Sciatic nerve (tissue), 2 donors: ENCODE measurements around the gene FN1. TPM values are rescaled to one million over a fixed set of nuclear protein-coding genes. Genes with fewer than 3 reads are reported as not detected.
"Not testable (repeated sequence)": the region's sequence is repeated elsewhere in the genome, so short reads cannot be mapped to it uniquely, and the experiment has no call there.

Source experiments
- ATAC-seq: fragments of 200-7000 bp; cut with Tn5 transposase; one replicate; pipeline ENCODE4 v1.9.1; 2020; ENCODE audit warnings: mild to moderate bottlenecking, moderate library complexity
- DNase-seq: peaks from one replicate; pipeline ENCODE4 v3.0.0-alpha.2; 2020; ENCODE audit warnings: low spot score
- intact Hi-C: fragments of 100-400 bp; cut with DNase I; formaldehyde crosslinking; loops from one replicate; pipeline ENCODE4 v1.14.2; 2022
- total RNA-seq: library from RNA; stranded (reverse); fragmentation: NEBNext Ultra II Directional; extraction: Animal tissue kit (Norgen Biotek cat#: 25700); gene quantifications from one replicate; pipeline ENCODE4 v1.2.1, GENCODE V29; 2021
- donor health status: DM: no; HTN: no; CAD: no.
- donor health status: DM: no; HTN: no; CAD: no.

The FN1 gene
- total RNA-seq, 1 donor from 2014 or later = 986 TPM

DNA sequence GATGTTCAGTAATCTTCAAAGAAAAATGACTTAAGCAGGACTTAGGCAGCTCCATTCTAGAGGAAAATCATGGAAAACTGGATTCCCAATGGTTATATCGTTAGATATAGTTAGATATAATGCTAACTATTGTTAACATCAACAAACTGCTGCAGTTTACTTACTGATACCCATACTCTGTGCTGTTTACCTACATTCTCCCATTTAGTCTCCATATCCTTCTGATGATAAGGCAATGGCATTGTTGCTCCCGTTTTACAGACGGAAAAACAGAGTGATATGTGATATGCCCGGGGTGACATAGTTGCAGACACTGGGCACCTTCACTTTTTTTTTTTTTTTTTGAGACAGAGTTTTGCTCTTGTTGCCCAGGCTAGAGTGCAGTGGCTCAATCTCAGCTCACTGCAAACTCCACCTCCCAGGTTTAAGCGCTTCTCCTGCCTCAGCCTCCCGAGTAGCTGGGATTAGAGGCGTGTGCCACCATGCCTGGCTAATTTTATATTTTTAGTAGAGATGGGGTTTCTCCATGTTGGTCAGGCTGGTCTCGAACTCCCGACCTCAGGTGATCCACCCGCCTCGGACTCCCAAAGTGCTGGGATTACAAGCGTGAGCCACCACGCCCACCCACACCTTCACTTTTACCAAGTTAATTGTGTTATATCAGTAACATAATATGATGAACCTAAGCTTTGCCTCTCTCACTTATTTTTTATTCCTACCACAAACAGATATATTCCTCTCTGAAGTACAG is 25.5 kb downstream of the FN1 start:
- intact Hi-C loops, DNase-seq, ATAC-seq: not testable (repeated sequence)

DNA sequence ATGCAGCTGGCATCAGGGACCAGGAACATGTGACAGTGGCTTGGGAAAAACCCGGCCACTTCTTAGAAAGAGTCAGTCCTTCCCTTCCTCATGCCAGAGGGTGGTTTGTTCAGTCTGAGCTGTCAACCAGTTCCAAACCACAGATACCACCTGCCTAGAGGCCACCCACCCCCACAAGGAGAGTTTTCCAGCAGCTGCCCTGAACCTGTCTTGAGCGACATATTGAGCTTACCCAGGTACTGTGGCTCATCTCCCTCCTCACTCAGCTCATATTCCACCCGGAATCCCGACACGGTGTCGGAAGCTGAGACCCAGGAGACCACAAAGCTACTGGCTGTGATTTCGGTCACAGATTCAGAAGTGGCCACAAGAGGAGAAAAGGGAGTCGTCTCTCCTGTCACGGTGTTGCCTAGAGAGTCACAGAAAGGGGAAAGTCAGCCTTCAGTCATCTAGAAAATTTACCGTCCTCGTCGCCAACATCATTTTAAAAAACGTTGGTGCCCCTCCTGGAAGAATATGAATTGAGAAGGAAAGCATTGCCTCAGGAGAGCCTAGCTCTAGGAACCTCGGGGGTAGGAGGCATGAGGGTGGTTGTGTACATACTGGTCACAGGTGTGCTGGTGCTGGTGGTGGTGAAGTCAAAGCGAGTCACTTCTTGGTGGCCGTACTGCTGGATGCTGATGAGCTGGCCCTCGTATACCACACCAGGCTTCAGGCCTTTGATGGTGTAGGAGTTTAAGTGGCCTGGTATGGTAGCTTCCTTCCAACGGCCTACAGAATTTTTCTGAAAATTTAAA is 26.3 kb downstream of the FN1 start:
- ATAC-seq (no peak), DNase-seq (no peak)
- intact Hi-C loops = no loop called here

DNA sequence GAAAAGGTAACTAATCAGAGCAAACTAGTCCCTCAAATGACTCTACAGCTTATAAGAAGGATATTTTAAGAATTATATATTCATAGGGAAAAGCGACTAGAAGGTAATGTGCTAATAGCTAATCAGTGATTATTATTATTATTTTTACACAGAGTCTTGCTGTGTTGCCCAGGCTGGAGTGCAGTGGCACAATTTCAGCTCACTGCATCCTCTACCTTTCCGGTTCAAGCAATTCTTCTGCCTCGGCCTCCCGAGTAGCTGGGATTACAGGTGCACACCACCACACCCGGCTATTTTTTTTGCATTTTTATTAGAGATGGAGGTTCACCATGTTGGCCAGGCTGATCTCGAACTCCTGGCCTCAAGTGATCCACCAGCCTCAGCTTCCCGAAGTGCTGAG is 27.4 kb downstream of the FN1 start:
- DNase-seq, intact Hi-C loops, ATAC-seq: not testable (repeated sequence)

DNA sequence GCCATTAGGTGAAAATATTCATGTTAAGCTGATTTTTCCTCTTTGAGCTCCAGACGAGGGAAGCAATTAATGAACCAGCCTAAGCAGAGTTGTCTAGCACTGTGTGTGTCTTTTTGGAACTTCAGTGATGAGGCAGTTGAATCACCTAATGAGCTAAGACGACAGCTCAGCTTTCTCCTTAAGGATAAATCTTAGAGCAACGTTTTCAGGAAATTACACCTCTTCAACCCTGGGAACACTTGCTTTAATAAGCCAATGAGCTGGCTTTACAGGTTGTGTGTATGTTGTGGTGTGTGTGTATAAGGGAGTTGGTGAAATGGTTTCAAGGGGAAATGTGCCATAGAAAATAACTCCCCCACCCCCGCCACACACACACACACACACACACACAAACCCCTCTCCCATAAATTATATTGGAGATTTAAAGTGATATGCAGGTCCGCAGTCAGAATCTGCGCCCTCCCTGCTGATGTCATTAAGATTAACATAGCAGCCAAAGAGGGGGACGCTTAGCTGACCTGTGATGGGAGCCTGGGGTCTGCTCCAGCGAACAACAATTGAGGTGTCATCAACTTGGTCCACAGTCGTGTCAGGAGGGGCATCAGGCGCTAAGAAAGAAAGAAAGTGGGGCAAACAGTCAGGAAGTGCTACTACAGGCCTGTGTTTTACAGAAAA is 28.1 kb downstream of the FN1 start:
- intact Hi-C loops = no loop called here
- ATAC-seq (no peak), DNase-seq (no peak)

DNA sequence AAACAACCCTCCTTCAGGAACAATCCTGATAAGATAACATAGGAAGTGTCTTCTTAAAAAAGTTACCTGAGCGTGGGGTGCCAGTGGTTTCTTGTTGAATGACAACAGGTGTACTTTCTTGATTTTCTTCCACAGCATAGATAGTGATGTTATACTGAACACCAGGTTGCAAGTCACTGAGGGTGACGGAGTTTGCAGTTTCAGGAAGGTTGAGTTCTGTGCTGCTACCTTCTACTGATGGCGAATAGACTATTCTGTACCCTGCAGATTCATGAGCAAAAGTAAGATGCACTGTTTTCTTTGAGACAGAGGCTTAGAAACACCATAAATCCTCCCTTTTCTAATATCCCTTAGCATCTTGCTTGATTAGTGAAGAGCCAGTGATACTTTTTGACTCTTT is 28.8 kb downstream of the FN1 start:
- intact Hi-C loops = no loop called here
- DNase-seq = no peak
- ATAC-seq = no peak

DNA sequence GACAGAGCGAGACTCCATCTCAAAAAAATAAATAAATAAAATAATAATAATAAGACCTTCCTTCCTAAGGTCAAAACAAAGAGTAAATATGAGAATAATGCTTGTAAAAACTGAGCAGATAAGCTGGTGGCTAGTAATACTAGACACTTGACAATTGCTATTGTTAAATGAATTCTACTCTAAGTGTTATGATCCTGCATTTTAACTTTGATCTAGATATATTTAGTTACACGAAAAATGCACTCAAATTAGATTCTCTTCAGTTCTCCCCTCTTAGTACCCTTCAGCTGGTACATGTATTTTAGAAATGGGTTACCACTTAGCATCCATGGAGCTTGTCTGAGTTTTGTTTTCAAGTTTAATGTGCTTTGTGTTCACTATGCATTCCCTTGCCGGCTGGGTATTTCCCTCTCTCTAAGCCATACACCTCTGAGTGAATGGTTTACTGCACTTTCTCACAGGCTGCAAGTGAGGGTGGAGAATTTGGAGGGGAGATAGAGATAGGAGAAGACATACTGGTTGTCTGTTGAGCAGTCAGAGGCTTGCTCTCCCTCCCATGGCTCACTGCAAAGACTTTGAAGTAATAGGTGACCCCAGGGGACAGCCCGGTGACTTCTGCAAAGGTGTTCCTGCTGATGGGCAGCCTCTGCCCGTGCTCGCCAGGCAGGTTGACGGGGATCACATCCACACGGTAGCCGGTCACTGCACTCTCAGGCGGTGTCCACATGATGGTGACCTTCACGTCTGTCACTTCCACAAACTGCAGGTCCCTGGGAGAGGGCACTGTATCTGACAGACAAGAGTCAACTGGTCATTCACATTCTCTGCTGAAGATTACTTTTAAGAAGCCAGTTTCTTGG is 29.9 kb downstream of the FN1 start:
- intact Hi-C loops = no loop called here
- ATAC-seq (no peak), DNase-seq (no peak)

DNA sequence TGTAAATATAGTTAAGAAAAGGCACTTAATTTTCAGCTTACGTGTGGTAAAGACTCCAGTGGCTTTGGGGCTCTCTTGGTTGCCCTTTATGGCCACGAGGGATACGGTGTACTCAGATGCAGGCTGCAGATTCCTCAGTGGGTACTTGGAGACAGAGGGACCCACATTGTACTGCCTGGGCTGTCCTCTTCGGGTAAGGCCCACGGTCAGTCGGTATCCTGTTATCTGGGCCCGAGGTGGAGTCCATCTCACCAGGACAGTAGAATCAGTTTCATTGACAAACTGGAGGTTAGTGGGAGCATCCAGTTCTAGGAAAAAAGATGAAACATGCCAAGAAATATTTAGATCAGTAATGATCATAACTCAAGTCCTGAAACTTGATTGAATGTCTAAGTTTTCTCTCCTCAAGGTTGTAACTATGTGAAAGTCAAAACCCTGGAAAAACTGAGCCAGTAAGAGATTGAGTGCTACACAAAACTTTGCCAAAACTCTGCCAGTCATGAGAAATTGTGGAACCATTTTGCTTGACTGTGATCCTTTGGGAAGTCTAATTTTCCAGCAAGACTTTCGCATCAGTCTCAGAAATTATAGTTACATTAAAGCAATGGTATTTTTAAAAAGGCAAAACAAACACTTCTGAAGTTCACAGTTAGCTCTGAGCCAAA is 31.4 kb downstream of the FN1 start:
- intact Hi-C loops = no loop called here
- peak; percentile 36 for ATAC-seq
- DNase-seq = no peak

DNA sequence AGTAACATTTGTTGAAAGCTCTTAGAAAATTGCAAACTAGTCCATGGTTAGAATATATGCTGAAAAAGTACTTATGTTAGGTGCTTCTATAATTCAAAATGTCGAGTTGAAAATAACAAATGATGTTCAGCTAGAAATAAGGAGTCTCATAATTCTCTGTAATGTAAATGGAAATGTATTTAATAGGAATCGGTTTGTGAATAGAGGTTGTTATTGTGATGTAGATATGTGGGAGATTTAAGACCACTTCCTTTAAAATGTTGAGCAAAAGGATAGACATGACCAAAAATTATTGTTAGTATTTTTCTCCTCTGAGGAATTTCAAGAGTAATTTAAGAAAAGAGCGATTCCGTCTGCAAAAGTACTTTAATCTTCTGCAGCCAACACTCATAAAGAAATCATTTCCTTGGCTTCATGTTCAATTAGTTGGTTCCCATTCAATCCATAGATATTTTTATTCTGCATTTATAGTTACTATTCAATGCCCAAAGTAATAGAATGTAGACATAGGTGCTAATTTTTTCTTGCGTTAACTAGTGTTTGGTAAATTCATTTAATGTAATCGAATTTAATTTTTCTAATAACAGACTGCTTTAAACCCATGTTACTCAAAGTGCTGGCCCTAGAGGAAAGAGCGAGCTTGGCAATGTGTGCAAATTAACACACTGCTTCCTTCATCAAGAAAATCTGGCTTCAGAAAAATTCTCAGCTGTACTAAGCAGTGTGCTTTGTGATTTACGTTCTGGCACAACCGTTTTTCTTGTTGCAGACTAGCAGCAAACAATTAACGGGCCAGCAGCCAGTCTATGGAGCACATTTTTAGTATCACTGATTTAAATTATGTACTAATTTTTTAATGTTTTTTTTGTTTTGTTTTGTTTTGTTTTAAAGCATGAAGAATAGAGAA is 32.2 kb downstream of the FN1 start:
- intact Hi-C loops = no loop called here
- DNase-seq = no peak
- no peak for ATAC-seq

DNA sequence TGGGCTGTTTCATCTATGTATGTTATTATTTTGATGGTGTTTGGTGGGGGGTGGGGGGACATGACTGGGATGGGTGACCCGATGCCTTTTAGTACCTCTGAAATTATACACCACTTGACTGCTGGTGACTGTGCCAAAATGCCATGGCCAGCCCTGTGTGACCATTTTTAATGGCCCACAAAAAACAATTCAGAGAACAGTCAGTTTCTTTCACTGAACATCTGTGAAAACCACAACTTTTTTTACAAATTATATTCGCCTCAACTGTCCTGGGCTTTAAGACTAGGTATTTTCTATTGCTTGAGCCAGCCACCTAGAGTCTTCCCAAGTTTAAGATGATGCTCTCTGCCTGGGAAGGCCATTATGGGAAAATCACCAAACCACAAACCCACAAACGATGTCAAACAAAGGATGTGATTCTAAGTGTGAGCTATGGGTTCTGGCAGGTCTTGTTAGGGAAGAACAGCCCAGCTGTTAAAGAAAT is 33.9 kb downstream of the FN1 start:
- ATAC-seq (peak; percentile 91), DNase-seq (no peak)
- intact Hi-C loops = no loop called here

DNA sequence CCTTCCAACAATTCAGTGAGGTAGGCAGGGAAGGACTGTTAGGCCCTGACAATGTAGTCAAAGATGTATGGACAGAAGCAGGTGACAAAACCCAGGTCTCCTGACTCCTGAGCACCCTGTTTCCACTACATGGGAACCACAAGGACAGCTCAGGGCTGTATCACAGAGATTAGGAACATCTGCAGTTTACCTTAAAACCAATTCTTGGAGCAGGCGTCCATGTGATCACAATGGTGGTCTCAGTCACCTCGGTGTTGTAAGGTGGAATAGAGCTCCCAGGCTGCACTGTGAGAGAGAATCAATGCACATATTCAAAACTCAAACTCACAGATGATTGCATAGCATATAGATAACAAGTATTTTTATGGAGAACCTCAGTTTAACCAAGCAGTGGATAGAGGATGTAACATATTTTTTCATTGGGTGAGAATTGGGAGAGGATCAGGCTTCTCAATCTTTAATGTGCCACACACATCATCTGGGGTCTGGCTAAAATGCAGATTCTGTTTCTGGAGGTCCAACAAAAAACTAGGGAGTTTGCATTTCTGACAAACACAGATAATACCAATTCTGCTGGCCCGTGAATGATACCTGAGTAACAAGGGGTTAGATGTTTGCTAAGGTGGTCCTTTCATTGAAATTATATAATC is 36.7 kb downstream of the FN1 start:
- intact Hi-C loops = no loop called here
- ATAC-seq = no peak
- no peak for DNase-seq

DNA sequence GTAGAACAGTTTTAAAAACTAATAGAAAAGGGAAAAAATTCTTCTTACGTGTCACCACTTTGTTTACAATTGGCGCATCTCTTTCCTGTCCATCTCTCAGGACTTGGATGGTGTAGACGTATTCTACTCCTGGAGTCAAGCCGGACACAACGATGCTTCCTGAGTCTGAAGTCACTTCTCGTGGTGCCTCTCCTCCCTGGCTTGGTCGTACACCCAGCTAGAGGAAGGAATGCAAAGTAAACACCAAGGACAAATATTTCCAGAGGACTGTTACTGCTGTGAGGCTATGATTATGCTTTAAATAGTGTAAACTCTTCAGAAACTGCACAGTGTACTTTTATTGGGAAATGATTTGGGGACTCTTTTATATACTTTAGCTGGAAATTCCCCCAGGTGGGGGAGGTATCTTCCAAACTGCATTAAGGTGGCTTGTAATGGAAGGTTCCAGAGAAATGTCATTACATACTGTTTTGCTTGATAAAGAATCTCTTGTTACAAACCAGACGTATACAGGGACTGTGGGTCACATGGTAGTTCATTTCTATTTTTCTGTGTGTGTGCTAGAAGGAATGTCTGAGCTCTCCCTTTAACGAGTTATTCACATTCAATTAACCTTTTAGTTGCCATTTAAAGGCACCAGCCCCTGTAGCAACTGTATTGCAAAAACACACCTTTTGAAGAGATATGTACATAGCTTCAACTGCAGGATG is 38.1 kb downstream of the FN1 start:
- intact Hi-C loops = no loop called here
- ATAC-seq (peak; percentile 11), DNase-seq (no peak)

DNA sequence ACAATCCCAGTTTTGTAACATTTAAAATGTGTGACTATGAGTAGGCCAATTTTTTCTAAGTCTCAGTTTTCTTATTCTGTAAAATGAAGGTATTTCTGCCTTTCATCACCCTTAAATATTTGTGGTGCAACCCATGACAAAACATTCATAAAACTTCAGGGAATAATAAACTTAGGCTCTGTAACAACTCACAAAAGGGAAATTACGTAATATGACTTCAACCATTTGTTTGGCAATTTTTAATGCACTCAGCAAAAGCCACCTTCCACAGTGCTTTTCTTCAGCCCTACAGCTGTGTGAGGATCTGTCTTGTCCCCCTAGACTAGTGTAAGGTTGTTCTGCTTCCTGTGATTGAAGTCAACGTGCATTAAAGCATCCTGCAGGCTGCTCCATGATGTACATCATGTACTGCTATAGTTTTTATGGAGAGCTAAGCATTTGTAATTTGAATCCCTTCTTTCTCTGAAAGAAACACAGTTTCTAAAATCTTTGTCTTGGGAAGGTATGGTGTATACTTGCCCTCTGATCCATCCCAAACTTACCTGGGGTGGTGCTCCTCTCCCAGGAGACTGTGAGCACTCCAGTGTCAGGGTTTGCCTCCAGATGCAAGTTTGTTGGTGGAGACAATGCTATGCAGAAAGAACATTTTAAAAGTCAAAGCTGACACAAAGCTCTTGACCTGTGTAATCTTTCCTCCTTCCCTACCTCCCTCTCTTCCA is 39.1 kb downstream of the FN1 start:
- intact Hi-C loops = no loop called here
- DNase-seq (no peak), ATAC-seq (peak; percentile 87)

DNA sequence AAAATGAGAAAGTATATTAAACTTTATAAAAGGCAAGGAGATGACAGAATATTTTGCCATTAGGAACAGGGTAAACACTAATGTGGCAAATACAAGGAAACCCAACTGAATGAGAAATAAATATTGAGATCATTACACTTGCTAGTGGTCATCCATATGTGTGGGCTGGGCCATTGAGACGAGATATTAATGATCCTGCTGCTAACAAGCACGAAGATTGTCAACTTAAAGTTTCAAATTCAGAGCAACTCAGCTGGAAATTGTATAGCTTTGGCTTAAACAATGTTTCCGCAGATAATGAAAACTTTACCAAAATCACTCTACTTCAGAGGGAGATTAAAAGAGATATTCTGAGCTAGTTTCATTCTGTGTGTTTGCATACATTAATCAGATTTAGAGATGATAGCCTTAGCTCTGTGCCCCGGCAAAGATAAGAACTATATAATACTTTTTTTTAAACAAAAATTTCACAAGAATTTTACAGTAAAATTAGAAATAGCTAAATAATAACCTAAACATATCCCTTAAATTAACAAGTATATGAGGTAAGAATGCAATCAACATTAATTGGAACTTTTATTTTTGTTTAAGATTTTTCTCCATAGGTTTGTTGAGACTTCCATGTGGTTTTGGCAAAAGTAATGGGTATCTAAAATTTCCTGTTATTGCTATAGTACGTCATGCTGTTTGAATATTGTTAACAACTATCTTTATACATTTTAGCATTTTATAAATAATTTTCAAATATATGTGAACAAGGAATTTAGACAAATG is 40.0 kb downstream of the FN1 start:
- DNase-seq (no peak), ATAC-seq (no peak)
- intact Hi-C loops = no loop called here

DNA sequence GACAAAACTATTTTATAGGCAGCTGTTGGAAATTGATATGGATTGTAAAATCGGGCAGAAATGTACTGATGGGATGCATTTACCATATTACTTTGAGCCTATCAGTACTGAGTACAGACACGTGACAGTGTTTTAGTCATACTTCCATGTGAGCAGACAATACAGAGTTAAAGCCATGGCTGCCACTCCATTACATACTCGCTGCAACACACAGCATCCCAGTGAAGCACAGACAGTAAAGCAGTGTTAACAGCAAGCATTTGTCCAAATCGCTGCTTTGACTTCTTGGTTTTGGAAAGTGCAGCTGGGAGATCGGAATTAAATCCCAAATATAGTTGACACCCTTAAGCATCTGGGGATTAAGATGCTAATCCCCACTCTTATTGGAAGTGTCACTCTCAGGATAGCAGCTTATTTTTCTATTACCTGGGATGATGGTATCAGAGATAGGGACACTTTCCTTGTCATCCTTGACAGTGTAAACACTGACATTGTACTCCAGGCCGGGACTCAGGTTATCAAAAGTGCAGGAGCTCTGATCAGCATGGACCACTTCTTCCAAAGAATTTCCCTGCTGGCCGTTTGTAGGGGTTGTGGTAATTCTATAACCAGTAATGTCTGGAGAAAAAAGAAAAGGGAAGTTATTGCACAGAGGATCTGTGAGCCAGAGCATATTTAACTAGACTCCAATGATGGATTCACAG is 41.6 kb downstream of the FN1 start:
- ATAC-seq (no peak), DNase-seq (no peak)
- intact Hi-C loops = no loop called here
